CD4-positive, alpha-beta T cell treated with Interleukin-6 for 4 hours (primary cell): ENCODE results near the gene ARMC3.

Source experiments
- DNase-seq: peaks from one replicate; pipeline ENCODE4 v3.0.0-alpha.2; 2020; ENCODE audit warnings: mixed read lengths

Gene ARMC3

GRCh38 chr10:22993314-22993713 lies 65.5 kb downstream of the ARMC3 start:
- no peak for DNase-seq

DNA sequence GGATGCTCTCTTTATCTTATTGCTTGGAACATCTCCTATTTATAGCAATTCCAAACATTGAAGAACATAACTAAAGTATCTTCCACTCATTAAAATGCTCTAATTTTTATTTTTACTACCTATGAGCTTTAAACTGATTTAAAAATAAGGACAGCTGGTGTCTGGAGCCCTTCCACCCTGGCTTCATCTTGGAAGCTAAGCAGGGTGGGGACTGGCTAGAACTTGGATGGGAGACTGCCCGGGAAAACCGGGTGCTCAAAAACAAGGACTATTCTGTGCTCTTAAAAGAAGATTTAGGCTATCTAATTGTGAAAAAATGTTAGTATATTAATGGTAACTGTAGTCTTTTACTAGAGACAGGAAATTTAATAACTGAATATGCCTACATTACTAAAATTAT lies 69.2 kb downstream of the ARMC3 start:
- DNase-seq = no peak

DNA sequence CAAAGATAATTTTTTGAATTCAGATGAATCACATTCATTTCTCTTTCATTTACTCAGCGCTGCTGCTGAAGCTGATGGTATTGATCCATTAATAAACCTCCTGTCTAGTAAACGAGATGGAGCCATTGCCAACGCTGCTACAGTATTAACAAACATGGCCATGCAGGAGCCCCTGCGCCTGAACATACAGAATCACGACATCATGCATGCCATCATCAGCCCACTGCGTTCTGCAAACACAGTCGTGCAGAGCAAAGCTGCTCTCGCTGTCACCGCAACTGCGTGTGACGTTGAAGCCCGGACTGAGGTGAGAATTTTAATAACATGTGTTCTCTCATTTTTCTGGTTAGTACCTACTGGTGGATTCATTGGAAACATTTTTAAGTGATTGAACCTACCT lies 70.2 kb downstream of the ARMC3 start:
- no peak for DNase-seq

DNA sequence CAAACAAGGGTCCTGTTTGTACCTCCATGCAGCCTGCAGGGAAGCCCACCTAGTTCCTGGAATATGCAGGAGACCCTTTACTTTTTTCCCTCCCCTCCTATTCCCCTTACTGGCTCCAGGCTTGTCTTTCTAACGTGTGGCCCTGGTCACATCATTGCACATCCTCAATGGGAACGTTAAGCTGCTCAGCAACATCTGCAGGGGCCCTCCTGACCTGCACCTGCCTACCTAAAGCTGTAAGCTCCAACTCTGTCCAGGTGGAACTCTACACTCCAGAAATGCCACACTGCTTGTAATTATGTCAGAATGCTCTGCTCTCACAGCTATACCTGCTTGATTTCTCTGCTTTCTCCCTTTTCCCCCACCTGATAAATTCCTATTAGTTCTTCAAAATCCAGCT lies 72.1 kb downstream of the ARMC3 start:
- no peak for DNase-seq

DNA sequence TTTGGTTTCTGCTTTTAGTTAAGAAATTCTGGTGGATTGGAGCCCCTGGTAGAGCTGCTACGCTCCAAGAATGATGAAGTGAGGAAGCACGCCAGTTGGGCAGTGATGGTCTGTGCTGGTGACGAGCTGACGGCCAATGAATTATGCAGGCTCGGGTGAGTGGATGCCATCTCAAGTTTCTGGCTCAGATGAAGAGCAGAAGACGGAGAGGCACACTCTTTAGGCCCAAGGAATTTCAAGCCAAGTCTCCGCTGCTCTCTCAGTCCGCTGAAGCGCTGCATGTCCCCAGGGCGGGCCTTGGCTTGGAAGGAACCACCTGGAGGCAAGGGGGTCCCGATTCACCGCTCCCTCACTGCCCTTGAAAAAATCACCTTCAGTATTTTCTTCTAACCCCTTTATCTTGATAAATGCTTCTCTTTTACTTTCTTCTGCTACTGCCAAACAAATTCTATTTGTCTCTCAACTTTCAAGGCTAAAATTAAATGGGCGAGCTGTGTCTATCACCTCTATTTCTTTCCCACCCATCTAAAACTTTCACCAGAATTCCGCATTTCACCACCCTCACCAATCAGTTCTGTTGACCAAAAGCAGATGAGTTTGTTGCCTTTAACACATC lies 74.2 kb downstream of the ARMC3 start:
- DNase-seq = no peak

- no peak for DNase-seq
Observed at GRCh38 chr10:23005150-23005549, 77.3 kb downstream of the ARMC3 start.

GRCh38 chr10:23013581-23014335 lies 85.9 kb downstream of the ARMC3 start:
- DNase-seq = no peak

DNA sequence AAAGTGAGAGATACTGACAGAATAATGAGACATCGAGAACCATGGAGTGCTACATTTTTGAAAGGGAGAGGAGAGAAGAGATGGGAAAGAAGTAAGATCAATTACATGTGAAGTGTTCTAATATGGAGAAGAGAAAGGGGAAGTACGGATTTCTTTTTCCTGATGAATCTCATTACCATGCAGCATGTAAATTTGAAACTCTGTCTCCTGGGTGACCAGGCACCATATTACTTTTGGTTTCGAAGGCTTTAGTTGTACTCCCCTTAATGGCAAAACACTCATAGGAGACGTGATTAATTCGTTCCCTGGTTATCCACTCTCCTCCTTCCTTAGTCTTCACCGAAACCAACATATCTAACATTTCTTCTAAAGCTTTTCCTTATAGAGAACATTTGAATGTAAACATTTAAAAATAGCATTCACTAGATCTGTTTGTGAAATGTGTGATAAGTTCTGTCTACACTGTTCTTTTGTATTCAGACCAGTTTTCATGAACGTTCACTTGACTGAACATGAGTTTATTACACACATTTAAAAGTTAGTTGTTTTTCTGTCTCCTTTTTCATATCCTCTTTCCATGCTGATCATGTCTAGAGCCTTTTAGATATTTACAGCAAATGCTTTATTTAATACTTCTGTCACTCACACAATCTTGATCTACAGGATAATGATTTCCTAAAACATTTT lies 87.3 kb downstream of the ARMC3 start:
- DNase-seq = no peak

GRCh38 chr10:23016636-23017035 lies 88.8 kb downstream of the ARMC3 start:
- DNase-seq = no peak

GRCh38 chr10:23019633-23020032 lies 91.8 kb downstream of the ARMC3 start:
- no peak for DNase-seq

DNA sequence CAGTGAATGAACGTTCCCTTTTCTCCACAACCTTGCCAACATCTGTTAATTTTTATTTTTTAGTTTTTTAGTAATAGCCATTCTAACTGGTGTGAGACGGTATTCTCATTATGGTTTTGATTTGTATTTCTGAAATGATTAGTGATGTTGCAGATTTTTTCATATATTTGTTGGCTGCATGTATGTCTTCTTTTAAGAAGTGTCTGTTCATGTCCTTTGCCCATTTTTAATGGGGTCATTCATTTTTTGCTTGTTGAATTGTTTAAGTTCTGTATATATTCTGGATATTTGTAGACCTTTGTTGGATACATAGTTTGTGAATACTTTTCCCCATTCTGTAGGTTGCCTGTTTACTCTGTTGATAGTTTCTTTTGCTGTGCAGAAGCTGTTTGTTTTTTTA lies 93.6 kb downstream of the ARMC3 start:
- no peak for DNase-seq

DNA sequence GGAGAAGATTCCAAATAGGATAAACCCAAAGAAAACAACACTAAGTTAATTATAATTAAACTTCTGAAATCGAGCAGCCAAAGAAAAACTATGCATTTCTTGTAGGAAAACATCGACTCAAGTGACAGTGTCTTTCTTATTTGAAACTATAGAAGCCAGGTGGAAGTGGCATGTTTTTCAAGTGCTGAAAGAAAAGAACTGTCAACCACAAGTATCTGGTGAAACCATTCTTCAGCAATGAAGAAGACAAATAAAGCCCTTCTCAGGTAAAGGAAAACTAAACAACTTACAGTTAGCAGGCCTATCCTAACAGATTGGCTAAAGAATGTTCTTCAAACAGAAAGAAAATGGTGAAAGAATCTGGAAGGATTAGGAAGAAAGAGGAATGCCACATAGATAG lies 96.1 kb downstream of the ARMC3 start:
- no peak for DNase-seq

GRCh38 chr10:23031318-23031717 lies 103.5 kb downstream of the ARMC3 start:
- no peak for DNase-seq

- DNase-seq = no peak
Observed at GRCh38 chr10:23034790-23035189, 106.9 kb downstream of the ARMC3 start.

DNA sequence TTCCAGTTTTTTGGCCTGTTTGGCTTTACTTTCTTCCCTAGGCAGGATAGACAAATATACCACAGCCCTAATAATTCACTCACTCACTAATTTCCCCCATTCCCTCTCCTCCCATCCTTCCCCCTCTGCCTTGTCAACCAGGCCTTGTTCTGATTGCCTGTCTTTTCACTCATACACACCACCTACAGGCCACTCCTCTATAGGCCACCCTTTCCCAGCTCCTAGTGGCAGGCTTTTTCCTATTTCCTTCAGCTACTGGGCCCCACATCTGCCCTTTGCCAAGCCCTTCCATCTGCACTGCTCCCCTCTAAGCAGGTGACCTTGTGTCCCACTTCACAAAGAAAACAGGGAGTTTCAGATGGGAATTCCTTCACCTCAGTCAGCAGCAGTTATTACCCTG lies 107.7 kb downstream of the ARMC3 start:
- no peak for DNase-seq

DNA sequence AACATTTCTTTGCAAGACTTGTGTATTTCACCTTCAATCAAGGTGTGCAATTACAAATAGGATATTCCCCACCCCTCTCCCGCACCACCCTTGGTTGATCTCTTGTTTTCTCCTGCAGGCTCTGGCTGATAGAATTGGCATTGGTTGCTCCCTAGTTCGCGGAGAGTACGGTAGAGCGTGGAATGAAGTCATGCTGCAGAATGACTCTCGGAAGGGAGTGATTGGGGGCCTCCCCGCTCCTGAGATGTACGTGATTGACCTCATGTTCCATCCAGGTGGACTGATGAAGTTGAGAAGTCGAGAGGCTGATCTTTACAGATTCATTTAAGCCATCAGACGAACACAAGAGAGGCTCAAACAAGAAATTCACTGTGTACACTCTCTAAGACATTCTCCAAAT lies 109.3 kb downstream of the ARMC3 start:
- DNase-seq = no peak

DNA sequence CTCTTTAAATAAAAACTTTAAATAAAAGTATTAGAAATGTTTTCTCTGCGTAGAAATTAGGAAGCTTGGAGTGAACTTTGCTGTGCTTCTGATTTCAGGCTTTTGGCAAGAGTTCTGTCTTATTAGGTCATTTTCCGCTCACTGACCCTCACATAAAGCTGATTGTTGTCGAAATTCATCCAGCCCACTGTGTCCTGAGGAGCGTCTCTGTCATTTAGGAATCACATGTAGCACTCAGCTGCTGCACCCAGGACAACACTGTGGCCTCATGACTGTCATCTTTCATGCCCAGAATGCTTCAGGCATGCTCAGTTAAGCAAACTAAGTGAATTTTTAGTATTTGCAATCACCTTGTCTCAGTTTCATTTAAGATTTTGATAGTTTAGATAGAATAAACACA lies 109.7 kb downstream of the ARMC3 start:
- no peak for DNase-seq

DNA sequence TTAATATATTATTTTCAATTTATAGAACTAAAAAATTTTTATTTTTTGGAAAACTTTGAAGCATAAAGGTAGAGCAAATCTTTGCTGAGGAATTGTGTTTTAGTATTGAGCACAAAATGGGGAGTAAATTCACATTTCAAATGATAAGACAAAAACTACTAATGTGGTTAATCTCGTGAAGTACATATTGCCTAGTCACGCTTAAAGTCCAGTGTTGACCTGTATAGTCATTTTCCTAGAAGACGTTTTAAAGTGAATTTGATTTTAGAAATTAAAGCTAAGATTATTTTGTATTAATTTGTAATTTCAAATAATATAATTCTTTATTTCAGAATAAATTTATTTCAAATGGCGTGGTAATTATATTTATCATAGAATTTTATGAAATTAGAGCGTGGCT lies 110.3 kb downstream of the ARMC3 start:
- DNase-seq = no peak

DNA sequence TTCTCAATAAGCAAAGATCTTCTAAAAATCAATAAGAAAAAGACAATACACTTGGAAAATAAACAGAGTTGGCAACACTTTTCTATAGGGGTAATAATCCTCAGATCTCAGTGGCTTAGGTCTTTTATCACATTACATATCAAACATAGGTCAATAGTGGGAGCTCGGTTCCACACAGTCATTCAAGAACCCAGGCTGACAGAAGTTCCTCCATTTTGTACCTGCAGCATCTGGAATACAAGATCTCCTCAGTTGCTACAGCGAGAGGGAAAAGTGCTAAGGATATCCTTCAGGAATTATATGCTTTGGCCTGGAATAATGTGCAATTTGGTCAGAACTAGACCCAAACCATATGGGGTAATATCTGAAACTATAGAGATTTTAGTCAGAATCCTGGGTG lies 112.1 kb downstream of the ARMC3 start:
- DNase-seq = no peak

GRCh38 chr10:23046027-23046426 lies 118.2 kb downstream of the ARMC3 start:
- DNase-seq = no peak

- DNase-seq = no peak
Observed at GRCh38 chr10:23047201-23048050, 119.6 kb downstream of the ARMC3 start.

- no peak for DNase-seq
Observed at GRCh38 chr10:23048191-23048590, 120.3 kb downstream of the ARMC3 start.

GRCh38 chr10:23051278-23051677 lies 123.4 kb downstream of the ARMC3 start:
- no peak for DNase-seq
